ENCODE measurements around the gene CLP1. TPM values are rescaled to one million over a fixed set of nuclear protein-coding genes. Genes with fewer than 3 reads are reported as not detected.

Gene CLP1
- polyA plus RNA-seq, 3 donors, result 7.6 to 17.9 (median 12.9) TPM

- Histone ChIP-seq H3K4me3 (replicated peaks in 1 of 3; ENCODE audit: low read depth in 2 of 3, low read length in 3 of 3) (no peak overlapping the region), H3K36me3 (replicated peaks in 1 of 2; ENCODE audit: control insufficient read depth in 1 of 2, insufficient read depth in 2 of 2, low read length in 2 of 2) (no peaks in the 10 kb centered on the region), H3K9me3 (replicated peaks in 1 of 2; ENCODE audit: control insufficient read depth in 1 of 2, insufficient read depth in 1 of 2, low read length in 2 of 2) (no peaks in the 10 kb centered on the region), H2AFZ (ENCODE audit: insufficient read depth, low read depth, low read length, poor library complexity, severe bottlenecking) (no peak overlapping the region), H3K27me3 (ENCODE audit: control insufficient read depth in 2 of 2, insufficient read depth in 2 of 2, low read length in 2 of 2) (peaks cover 0 to 20% of the 10 kb centered on the region in 2 donors), H3K4me2 (replicated peaks; ENCODE audit: extremely low read depth, low read length, poor library complexity, severe bottlenecking) (no peak overlapping the region), H3K27ac (ENCODE audit: low read depth in 1 of 2, low read length in 2 of 2) (no peak overlapping the region), H4K20me1 (ENCODE audit: insufficient read depth, low read length) (no peaks in the 10 kb centered on the region), H3K79me2 (ENCODE audit: insufficient read depth, low read length) (no peaks in the 10 kb centered on the region), H3K4me1 (ENCODE audit: control insufficient read depth in 1 of 2, insufficient read depth in 2 of 2, low read length in 2 of 2) (peaks cover 17 to 20% of the 10 kb centered on the region in 2 donors), H3K9ac (ENCODE audit: insufficient read depth, low read length, poor library complexity, severe bottlenecking) (no peak overlapping the region)
- Mint-ChIP-seq H3K27ac (no peak overlapping the region), H3K4me1 (peaks cover 23% of the 10 kb centered on the region), H3K9me3 (peaks cover 0 to 5% (median 0%) of the 10 kb centered on the region in 7 donors), H3K36me3 (no peaks in the 10 kb centered on the region), H3K4me3 (no peak overlapping the region), H3K27me3 (ENCODE audit: low read depth in 3 of 3) (peaks cover 29 to 30% (median 30%) of the 10 kb centered on the region in 3 donors)
- TF ChIP-seq CTCF (IDR thresholded peaks at IDR 0.05), result no peak
- intact Hi-C loops (cut with micrococcal nuclease), result no loop called here
- DNase-seq, result no peak
Measured at GRCh38 chr11:57634311-57634710, 23.3 kb upstream of the CLP1 start.

- Mint-ChIP-seq H3K4me1 (peaks cover 28% of the 10 kb centered on the region), H3K4me3 (no peak overlapping the region), H3K36me3 (no peaks in the 10 kb centered on the region), H3K27me3 (ENCODE audit: low read depth in 3 of 3) (peaks cover 36 to 37% (median 36%) of the 10 kb centered on the region in 3 donors), H3K9me3 (peaks cover 0 to 5% (median 0%) of the 10 kb centered on the region in 7 donors), H3K27ac (no peak overlapping the region)
- Histone ChIP-seq H4K20me1 (ENCODE audit: insufficient read depth, low read length) (no peaks in the 10 kb centered on the region), H3K4me3 (replicated peaks in 1 of 3; ENCODE audit: low read depth in 2 of 3, low read length in 3 of 3) (no peak overlapping the region), H3K9ac (ENCODE audit: insufficient read depth, low read length, poor library complexity, severe bottlenecking) (no peak overlapping the region), H3K4me2 (replicated peaks; ENCODE audit: extremely low read depth, low read length, poor library complexity, severe bottlenecking) (no peak overlapping the region), H3K27me3 (ENCODE audit: control insufficient read depth in 2 of 2, insufficient read depth in 2 of 2, low read length in 2 of 2) (peaks cover 0 to 25% of the 10 kb centered on the region in 2 donors), H3K79me2 (ENCODE audit: insufficient read depth, low read length) (no peaks in the 10 kb centered on the region), H3K27ac (ENCODE audit: low read depth in 1 of 2, low read length in 2 of 2) (no peak overlapping the region), H3K36me3 (replicated peaks in 1 of 2; ENCODE audit: control insufficient read depth in 1 of 2, insufficient read depth in 2 of 2, low read length in 2 of 2) (no peaks in the 10 kb centered on the region), H3K4me1 (ENCODE audit: control insufficient read depth in 1 of 2, insufficient read depth in 2 of 2, low read length in 2 of 2) (peaks cover 22 to 26% of the 10 kb centered on the region in 2 donors), H2AFZ (ENCODE audit: insufficient read depth, low read depth, low read length, poor library complexity, severe bottlenecking) (no peak overlapping the region), H3K9me3 (replicated peaks in 1 of 2; ENCODE audit: control insufficient read depth in 1 of 2, insufficient read depth in 1 of 2, low read length in 2 of 2) (no peaks in the 10 kb centered on the region)
- intact Hi-C loops (cut with micrococcal nuclease), result no loop called here
- no peak for TF ChIP-seq CTCF (IDR thresholded peaks at IDR 0.05)
- DNase-seq, result no peak
- WGBS (ENCODE audit: insufficient coverage), result 95% methylated on average over 5 of the region's 8 CpGs
Measured at GRCh38 chr11:57635246-57635645, 22.3 kb upstream of the CLP1 start.
